DMS53 (cell line): ENCODE data around the gene CDNF.
A peak's percentile ranks its signal among the peaks of the same experiment; 100 is the strongest.

Experiments used
- DNase-seq: peaks from one replicate; lab custom pipeline; 2025; lab: John Stamatoyannopoulos, UW

The CDNF gene

DNA sequence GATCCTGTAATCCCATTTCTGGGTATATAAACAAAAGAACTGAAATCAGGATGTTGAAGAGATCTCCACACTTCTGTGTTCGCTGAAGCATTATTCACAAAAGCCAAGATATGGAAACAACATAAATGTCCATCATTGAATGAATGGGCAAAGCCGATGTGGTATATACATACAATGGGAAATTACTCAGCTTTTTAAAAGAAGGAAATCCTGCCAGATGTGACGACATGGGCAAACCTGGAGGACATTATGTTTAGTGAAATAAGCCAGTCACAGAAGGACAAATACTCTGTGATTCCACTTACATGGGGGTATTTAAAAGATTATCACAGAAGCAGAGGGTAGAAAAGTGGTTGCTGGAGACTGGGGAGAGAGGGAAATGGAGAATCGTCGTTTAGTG, 39.2 kb downstream of the CDNF start:
- DNase-seq = no peak

DNA sequence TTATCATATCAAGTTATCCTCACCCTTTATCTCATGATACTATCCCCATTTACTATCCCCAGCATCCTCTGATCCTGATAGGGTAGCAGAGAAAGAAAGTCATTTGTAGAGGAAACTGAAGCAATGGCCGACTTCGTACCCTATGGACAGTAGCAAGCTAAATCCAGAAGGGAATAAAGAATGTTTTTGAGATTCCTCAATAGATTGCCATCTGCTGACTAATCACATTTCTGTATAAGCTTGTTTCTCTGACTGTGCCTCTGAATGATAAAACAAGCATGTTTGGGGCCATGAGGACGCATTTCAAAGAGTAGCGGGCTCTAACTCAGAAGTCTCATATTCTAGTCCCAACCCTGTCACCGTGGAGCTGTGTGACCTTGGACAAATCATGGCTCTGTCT, 49.9 kb downstream of the CDNF start:
- no peak for DNase-seq

DNA sequence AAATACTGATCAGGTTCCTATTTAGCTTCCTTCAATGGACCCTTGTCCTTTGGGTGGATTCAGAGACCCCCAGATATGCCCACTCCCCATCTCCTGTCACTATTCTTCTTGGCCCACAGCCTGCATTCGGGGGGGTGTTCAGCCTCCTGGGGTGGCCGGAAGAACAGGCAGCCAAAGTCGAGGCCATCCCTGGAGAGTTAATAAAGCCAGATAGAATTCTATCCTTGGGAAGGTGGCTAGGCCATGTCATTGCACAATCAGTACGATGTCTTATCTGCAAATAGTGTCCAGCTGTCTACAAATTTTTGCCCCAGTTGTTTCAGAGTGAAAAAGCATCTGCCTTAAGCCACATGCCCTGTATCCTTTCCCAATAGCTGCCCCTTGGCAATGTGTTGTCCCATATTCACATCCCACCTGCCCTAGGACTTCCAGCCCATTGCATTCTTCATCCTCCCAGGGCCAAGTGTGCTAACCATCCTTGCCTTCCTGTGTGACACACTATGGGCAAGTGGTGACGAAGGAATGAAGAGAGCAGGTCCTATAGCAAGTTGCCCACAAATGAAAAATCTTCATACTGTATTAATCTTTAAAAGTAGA, 53.3 kb downstream of the CDNF start:
- no peak for DNase-seq

DNA sequence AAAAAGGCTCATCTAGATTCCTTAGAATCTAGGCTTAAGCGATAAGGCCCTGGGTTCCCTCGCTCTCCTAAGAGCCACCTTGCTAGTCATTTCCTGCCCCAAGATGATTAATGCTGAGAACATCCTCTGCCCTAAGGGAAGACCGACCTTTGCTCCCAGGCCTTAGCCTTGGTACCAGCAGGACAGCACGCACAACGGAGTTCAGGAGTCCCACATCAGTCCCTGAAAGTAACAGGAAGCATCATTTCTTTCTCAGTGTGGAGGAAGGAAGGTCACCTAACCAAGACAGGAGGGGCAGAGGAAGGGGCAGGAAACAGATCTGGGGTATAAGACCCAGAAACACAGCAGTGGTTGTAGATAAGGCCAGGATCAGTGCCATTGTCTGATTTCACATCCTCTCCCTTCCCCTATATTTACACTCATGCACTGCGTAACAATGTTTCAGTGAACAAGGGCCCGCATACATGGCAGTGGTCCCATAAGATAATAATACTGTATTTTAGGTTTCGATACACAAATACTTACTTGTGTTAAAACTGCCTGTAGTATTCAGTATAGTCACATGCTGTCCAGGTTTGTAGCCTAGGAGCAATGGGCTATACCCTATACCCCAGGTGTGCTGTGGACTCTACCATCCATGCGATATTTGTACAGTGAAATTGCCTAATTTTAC, 55.0 kb downstream of the CDNF start:
- DNase-seq = peak; percentile 76

DNA sequence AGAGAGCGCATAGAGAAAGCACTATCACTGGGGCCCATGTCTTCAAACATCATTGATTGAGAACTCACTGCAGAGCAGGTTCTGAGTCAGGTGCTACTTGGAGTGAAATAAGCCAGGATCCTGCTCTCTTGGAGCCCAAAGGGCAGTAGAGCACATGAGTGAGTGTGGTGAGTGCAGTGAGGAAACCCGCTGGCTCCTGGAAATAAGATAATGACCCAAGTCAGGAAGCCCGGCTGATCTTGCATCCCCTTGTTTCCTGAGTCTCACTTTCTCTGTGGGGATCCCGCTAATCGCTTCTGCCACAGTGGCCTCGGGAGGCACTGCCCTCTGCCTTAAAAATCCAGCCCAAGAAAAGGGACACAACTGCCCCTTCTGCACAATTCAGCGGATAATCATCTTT, 56.1 kb downstream of the CDNF start:
- no peak for DNase-seq

GRCh38 chr10:14779001-14779651, 58.7 kb downstream of the CDNF start:
- DNase-seq = no peak

GRCh38 chr10:14776546-14776945, 61.3 kb downstream of the CDNF start:
- no peak for DNase-seq

GRCh38 chr10:14775656-14776055, 62.2 kb downstream of the CDNF start:
- no peak for DNase-seq

GRCh38 chr10:14774797-14775196, 63.0 kb downstream of the CDNF start, which contains the start of gene FAM107B:
Gene FAM107B, minus strand, starts transcription at chr10:14774897. Its CDS starts 234 bp downstream, at chr10:14774663.
- no peak for DNase-seq

DNA sequence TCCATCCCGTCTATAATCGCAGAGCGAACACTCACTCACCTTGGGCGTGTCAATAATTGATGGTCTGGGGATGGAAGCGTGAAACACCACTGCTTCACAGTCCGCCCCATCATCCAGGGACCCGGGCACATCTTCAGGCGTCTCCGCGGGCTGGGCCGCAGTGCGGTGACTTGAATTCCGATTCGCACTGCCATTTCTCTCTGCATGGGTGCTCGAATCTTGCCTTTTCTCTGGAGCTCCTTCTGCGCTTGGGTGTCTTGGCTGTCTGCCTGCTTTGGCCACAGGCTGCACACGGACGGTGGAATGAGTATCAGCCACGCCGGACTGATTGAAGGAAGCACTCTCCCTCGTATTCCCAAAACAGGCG, 63.6 kb downstream of the CDNF start:
- DNase-seq = no peak

GRCh38 chr10:14773551-14774213, 64.2 kb downstream of the CDNF start:
- DNase-seq = no peak

GRCh38 chr10:14772399-14772798, 65.4 kb downstream of the CDNF start:
- peak; percentile 61 for DNase-seq

GRCh38 chr10:14770927-14771326, 66.9 kb downstream of the CDNF start:
- DNase-seq = no peak
